Fibroblast of peridontal ligament (primary cell): ENCODE data around the gene JSRP1.
"Not testable (repeated sequence)": the region's sequence is repeated elsewhere in the genome, so short reads cannot be mapped to it uniquely, and the experiment has no call there.

Source experiments
- DNase-seq: peaks from one replicate; pipeline ENCODE4 v3.0.0-alpha.2; 2010; ENCODE audit errors: extremely low read depth

The JSRP1 gene

DNA sequence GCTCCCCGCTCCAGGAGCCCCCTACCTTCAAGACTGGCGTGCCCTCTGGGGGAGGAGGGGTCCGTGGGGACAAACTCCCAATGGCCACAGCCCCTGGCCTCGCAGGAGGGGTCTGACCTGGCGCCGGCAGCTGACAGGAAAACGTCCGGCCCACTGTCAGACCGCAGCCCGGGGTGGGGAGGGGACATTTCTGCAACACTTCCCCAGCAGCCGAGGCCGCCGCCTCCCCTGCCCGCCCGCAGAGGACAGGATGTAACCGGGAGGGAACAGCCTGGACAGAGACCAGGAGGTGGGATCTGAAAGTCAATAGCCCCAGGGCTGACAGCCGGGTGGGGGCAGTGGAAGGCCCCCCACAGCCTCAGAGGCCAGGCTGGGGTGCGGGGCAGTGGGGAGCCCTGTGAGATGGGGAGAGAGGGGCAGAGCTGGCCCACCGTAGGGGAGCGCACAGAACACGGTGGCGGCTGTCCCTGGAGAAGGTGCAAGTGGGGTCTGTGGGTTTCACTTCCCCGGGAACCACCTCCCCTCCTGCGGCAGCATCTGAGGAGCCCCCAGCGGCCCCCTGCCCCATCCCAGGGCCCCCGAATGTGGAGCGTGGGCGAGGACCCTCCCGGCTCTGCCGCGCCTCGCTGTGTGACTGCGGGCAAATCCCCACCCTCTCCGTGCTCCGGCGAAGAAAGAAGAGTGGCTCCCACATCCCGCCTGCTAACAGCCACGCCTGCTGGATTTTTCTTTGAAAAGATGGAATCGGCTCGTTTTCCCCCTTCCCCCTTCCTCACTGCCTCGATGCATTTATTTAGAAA is 26.0 kb upstream of the JSRP1 start, which contains the start of gene PEAK3:
TSS of gene PEAK3 (minus strand) at position 114 of the 800 bp plus-strand sequence. CDS start 1,244 bp downstream, outside the sequence.
- no peak for DNase-seq

GRCh38 chr19:2281265-2282061 is 25.2 kb upstream of the JSRP1 start:
- DNase-seq, result not testable (repeated sequence)

- DNase-seq, result no peak
Observed at GRCh38 chr19:2280633-2281264, 24.5 kb upstream of the JSRP1 start.

DNA sequence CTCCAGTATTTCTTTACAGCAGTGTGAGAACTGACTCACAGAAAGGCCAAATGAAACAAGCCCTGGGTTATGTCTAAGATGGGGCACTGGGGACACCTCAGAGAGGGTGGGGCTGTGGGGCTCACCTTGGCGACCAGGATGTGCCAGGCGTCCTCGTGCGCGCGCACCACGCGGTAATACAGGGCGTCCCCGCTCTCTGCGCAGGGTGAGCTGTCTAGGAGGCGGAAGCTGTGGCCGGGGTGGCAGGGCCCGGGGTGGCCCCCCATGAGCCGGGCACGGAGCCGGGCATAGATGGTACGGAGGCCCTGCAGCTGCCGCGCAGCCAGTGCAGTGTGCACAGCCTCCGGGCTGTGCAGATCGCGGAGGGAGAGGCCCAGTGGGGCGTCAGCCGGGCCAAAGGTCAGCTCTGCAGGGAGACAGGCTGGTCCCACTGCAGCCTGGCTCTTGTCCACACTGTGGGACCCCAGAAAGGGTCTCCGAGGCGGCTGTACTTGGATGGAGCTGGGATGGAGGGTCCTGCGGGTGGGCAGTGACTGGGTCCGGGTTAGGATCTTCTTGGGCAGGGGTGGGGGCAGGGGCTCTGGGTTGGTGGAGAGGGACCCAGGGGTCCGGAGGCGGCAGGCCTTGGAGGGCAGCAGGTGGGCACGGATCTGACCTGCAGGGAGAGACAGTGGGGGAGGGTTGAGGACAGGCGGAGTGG is 22.4 kb upstream of the JSRP1 start:
- no peak for DNase-seq

GRCh38 chr19:2277138-2277537 is 20.9 kb upstream of the JSRP1 start:
- DNase-seq, result no peak

GRCh38 chr19:2276429-2276986 is 20.3 kb upstream of the JSRP1 start:
- no peak for DNase-seq

DNA sequence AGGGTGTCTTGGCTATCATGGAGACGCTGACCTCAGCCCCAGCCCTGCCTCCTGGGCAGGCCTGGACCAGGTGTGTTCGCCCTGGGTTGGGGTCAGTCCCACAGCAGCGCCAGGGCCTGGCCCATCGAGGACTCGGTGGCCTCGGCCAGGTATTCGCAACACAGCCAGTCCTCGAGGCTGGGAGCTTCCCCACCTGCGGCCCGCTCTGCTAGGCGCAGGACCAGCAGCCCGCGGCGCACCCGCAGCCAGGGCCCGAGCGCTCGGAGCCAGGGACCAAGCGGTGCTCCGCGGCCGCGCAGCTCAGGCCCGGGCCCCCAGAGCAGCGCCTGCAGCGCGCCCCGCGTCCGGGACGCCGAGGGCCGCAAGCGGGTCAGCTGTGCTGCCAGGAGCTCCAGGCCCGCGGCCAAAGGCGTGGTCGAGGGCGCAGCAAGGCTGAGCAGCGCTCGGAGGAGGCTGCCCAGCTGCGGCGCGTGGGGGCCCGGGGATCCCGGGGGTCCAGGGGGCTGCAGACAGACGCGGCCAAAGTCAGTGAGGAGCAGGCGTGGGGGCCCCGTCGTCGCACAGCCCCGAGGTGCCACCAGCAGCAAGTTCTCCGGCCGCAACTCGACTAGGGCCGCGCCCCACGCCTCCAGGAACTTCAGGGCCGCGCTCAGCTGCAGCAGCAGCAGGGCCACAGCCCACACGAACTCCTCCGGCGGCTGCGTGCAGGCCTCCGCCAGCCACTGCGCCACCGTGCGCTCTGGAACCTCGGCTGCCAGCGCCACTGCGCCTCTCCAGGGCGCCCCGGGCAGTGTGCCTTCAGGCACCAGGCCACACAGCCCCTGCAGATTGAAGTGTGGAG is 19.6 kb upstream of the JSRP1 start:
- no peak for DNase-seq

DNA sequence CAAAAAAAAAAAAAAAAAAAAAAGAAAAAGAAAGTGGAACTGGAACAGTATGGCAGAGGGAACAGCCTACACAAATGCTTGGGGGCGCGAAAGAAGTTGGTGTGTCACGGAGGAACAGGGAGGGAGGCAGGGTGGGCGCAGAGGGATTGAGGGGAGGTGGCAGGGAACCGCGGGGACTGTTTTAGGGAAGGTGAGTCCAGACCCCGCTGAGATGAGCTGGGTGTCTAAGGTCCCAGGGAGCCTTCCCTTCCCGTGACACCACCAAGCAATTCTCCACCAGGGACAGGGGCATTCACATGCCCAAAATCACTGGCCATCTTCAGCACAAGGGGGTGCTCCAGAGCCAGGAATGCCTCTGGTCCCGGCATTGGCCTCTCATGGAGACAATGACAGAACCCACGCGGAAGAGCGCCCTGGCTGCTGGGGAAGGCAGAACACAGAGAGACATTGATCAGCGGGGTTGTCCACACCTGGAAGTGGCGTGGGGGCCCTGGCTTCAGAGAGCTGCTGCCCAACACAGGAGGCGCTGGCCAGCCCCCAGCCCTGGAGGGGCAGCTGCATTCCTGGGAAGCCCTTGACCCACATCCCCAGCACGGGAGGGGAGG is 18.8 kb upstream of the JSRP1 start:
- peak; percentile 50 for DNase-seq

DNA sequence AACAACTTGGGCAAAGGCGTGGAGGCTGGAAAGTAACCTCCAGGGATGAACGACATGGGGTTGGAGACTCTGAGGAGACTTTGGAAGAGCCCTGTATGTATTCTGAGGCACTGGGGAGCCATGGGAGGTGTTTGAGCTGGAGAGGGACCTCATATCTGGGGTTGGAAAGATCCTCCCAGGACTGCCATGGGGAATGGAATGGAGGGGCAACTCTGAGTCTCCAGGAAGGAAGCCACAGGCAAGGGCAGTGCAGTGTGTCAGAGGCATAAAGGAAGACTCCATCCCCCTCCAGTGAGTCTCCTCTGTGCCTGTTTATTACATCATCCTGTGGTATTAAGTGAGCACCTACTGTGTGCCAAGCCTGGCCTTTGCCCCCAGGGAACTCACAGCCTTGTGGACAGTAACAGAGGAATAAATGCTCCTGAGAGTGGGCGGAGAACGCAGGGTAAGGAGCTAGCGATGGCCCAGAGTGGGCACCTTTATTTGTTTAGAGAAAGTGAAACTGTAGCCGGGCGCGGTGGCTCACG is 18.0 kb upstream of the JSRP1 start:
- no peak for DNase-seq

DNA sequence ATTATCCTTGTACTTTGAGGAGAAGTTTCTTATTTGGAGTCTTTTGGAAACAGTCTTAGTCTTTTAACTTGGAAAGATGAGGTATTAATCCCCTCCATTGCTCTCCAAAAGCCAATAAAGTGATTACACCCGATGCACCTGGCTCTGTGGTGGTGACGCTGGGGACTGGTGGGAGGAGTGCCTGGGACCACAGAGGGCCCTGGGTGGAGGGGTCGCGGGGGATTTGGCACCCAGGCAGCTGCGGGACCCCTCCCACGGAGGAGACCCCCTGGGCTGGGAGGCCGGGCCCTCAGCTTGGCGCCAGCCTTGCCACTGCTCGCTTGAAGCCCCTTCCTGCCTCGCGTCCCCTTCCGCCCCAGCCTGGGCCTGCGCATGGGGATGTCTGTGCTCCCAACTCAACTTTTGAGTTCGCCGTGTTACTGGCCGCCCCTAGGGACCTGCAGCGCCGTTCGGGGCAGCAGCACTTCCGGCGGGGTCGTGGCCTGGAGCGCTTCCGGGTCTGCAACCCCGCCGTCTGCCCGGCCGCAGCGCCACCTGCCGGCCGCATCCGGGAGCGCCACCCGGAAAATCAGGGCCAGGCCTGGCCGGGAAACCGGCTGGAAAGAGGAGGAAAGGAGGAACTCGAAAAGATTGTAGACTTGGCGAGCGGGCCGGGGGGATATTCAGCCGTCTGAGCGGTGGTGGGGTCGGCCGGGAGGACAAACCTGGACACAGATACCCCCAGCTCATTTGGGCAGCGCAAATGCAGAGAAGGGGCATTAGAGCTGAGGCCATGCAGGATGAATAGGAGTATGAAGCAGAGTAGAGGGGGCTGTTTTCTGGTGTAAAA is 17.4 kb upstream of the JSRP1 start:
- DNase-seq, result peak; percentile 53

DNA sequence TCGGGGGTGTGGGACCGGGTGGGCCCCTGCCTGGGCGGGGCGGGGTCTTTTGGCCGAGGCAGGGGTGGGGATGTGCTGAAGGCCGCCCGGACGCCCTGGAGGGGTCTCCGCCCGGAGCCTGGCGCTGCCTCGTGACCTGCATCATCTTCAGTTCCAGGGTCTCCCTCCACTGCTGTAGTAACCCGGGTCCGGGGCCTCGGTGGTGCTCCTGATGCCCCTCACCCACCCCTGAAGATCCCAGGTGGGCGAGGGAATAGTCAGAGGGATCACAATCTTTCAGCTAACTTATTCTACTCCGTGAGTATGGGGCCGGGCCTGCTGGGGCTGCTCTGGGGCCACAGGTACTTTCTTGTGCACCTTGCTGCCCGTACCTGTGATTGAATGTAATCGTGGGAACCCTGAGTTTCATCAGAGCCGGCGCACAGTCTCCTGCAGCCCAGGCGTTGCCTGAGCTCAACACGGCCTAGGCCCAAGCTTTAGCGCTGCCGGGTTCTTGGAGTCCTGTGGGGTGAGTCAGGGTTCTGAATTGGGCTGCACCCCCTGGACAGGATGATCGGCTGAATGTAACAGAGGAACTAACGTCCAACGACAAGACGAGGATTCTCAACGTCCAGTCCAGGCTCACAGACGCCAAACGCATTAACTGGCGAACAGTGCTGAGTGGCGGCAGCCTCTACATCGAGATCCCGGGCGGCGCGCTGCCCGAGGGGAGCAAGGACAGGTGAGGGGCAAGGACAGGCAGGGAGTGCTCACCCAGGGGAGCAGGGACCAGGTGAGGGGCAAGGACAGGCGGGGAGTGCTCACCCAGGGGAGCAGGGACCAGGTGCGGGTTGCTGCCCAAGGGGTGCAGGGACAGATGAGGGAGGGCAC is 15.3 kb upstream of the JSRP1 start:
- DNase-seq, result peak; percentile 76

DNA sequence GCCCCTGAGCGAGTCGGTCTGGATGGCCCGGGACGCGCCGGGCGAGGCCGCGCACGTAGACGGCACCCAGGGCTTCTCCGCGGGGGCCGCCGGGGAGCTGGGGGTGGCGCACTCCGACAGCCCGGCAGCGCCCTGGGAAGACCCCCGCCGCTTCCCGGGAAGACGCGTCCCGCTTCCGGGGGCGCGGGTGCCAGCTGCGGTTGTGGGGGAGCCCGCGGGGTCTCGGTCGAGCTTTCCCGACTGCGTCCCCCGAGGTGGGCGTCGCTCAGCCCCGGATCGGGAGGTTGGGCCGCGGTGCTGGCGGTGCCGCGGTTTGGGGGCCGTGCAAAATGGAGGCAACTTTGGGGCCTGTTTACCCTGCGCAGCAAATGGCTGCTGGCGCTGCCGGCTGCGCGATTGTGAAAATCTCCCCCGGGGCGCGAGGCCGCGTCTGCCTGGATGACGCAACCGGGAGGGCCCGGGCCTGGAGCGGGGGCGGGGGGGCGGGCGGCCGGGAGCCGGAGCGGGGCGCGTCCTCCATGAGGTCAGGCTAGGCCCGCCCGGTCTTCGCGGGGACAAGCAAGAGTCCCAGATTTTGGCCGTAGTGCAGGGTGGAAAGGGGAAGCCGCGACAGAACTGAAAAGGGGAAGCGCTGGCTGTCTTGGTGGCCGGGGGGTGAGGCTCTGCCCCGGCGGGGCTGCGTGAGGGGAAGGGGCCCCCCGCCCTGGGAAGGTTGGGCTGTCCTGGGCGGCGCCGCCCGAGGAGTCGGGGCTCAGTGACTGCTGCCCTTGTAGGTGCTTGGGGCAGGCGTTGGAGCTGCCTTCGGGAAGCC is 14.4 kb upstream of the JSRP1 start:
- DNase-seq, result peak; percentile 84

DNA sequence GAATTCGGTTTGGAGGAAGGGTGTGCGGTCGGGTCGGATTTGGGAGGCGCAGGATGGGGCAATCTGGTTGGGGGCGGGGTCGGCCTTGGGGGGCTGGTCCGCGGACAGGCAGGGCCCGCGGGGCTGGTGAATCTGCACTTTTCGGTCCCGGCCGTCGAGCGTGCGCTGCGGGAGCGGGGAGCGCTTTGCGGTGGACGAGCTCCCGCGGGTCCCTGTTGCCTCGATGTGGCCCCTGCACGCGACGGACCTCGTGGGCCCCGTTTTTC is 13.9 kb upstream of the JSRP1 start:
- peak; percentile 24 for DNase-seq

GRCh38 chr19:2269244-2270156 is 13.3 kb upstream of the JSRP1 start:
- peak; percentile 94 for DNase-seq

GRCh38 chr19:2268861-2269243 is 12.6 kb upstream of the JSRP1 start:
- DNase-seq, result no peak

GRCh38 chr19:2268480-2268830 is 12.2 kb upstream of the JSRP1 start:
- DNase-seq, result no peak
